ENCODE data around the gene TBPL1. TPM values are rescaled to one million over a fixed set of nuclear protein-coding genes. Genes with fewer than 3 reads are reported as not detected.

Gene TBPL1
- total and polyA plus RNA-seq, 2 of the 13 experiments (the other 11 are each of a cell fraction or from before 2014, with no cell fraction given), result 25.3 to 39.3 TPM

- DNase-seq (ENCODE audit: low spot score), result peak; percentile 32
- TF ChIP-seq ZNF160 (CRISPR knock-in tag; IDR thresholded peaks at IDR 0.05) (no peak), ETV5 (CRISPR knock-in tag; IDR thresholded peaks at IDR 0.05; ENCODE audit: borderline replicate concordance) (peak; percentile 53; the same call in 1 of the 2 replicates), ZNF644 (CRISPR knock-in tag; IDR thresholded peaks at IDR 0.05; ENCODE audit: low read depth) (0 out of 2 replicates have a peak, but pooled peaks have one; percentile 35), PAXIP1 (CRISPR knock-in tag; conservative IDR thresholded peaks at IDR 0.05) (0 out of 2 replicates have a peak, but pooled peaks have one; percentile 28), GABPB1 (CRISPR knock-in tag; IDR thresholded peaks at IDR 0.05) (peak; percentile 65; the same call in 1 of the 2 replicates), KAT8 (CRISPR knock-in tag; IDR thresholded peaks at IDR 0.05) (peak; percentile 66; the same call in 1 of the 2 replicates), ATF4 (CRISPR knock-in tag; IDR thresholded peaks at IDR 0.05) (0 out of 4 replicates have a peak, but pooled peaks of 1 of the 2 experiments have one; percentile 55), TBX3 (IDR thresholded peaks at IDR 0.05; ENCODE audit: borderline replicate concordance) (no peak), GATAD2A (CRISPR knock-in tag; IDR thresholded peaks at IDR 0.05) (peak; percentile 50; the same call in 1 of the 2 replicates), NR3C1 (CRISPR knock-in tag; IDR thresholded peaks at IDR 0.05) (no peak), CEBPB (IDR thresholded peaks at IDR 0.05; ENCODE audit: borderline replicate concordance, low read depth, low read length) (peak; percentile 76; the same call in 1 of the 2 replicates), DMAP1 (CRISPR knock-in tag; IDR thresholded peaks at IDR 0.05) (0 out of 2 replicates have a peak, but pooled peaks have one; percentile 38), ELF1 (CRISPR knock-in tag; IDR thresholded peaks at IDR 0.05) (peak; percentile 80), ARID5B (CRISPR knock-in tag; IDR thresholded peaks at IDR 0.05) (peak; percentile 35; the same call in 1 of the 2 replicates), SCMH1 (CRISPR knock-in tag; IDR thresholded peaks at IDR 0.05; ENCODE audit: borderline replicate concordance) (no peak)
These were observed 13.0 kb upstream of the TBPL1 start for GRCh38 chr6:133939778-133940667.

More at GRCh38 chr6:133939778-133940667, 13.0 kb upstream of the TBPL1 start:
- peak overlapping the region; percentile 94 for H2AFZ ChIP-seq (ENCODE audit: low read length)
- no peak overlapping the region for H3K27ac ChIP-seq (ENCODE audit: extremely low read length, insufficient read depth, low read length)
- H3K27me3 ChIP-seq (ENCODE audit: control insufficient read depth in 1 of 2, insufficient read depth in 2 of 2, low read length in 2 of 2), result no peaks in the 10 kb centered on the region
- no peaks in the 10 kb centered on the region for H3K79me2 ChIP-seq (ENCODE audit: insufficient read depth, low read length)
- FAIRE-seq (no peak), ATAC-seq (peak; percentile 91)
- H3K9ac ChIP-seq (ENCODE audit: insufficient read depth, low read depth, low read length), result no peak overlapping the region
- ChIA-PET CTCF (ENCODE audit: low intra/inter-chr PET ratio, low total read pairs) (no interaction called here), POLR2A (no interaction called here)
- peaks cover 6% of the 10 kb centered on the region for H3K9me3 ChIP-seq (ENCODE audit: low read length)
- H3K4me2 ChIP-seq (ENCODE audit: low read depth, low read length), result peak overlapping the region; percentile 55
- H3K4me3 ChIP-seq (replicated peaks in 1 of 3; ENCODE audit: insufficient read depth in 1 of 3, low read depth in 2 of 3, low read length in 3 of 3), result no peak overlapping the region; a peak in 2 of 6 replicates
- in situ Hi-C loops (cut with HindIII; ENCODE audit: extremely low pct_ligation_motif_present, low pct_unique_long_range_greater_than_20kb), result no loop called here
- H3K36me3 ChIP-seq (replicated peaks in 1 of 2; ENCODE audit: control insufficient read depth in 1 of 2, insufficient read depth in 2 of 2, low read length in 2 of 2), result no peaks in the 10 kb centered on the region
- H4K20me1 ChIP-seq (ENCODE audit: insufficient read depth, low read length), result no peaks in the 10 kb centered on the region
- intact Hi-C loops (cut with micrococcal nuclease; ENCODE audit: unreplicated experiment), result no loop called here
- no peaks in the 10 kb centered on the region for H3K4me1 ChIP-seq (ENCODE audit: insufficient read depth, low read length)
- WGBS (ENCODE audit: low lambda C conversion rate), result 25% methylated on average over 8 of the region's 8 CpGs
- no TSS peak for BruUV-seq (replicated peaks)
